Measurements from ENCODE around the gene IDI2. TPM values are rescaled to one million over a fixed set of nuclear protein-coding genes. Genes with fewer than 3 reads are reported as not detected.

IDI2 gene
- total and polyA plus RNA-seq, 2 of the 13 experiments (the other 11 are each of a cell fraction or from before 2014, with no cell fraction given): not detected

DNA sequence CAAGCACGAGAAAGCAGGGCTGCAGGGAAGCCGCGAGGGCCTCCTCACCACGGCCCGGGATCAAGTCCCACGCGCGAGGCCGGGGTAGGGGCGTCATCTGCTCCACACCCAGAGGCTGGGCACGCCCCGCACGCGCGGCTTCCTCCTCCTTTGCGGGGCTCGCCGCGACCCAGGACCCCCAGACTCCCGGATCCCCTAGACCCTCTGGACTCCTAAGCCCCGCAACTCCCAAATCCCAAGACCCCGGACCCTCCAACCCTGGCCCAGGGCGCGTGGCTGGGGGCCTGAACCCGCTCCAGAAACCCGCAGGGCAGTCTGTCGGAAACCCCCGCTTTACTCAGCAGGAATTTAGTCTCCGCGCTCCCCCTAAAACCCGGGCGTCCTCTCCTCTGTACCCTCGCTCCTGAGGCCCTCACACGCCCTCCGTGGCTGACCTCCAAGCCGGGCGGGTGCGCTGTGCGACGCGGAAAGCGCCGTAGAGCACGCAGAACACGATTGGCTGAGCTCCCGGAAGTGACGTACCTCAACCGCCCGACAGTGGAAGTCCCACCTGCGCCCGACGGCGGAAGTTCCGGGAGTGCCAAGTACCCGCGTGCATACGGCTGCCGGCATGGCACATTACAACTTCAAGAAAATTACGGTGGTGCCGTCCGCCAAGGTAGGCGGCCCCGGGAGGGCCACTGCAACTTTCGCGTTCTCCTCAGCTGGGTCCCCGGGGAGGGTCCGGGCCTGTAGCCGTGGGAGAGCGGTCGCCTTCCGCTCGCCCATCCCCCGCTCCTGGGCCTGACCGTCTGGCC, 37.6 kb downstream of the IDI2 start, which contains the start of gene GTPBP4 (continued):
- TF ChIP-seq, protein P1, sequence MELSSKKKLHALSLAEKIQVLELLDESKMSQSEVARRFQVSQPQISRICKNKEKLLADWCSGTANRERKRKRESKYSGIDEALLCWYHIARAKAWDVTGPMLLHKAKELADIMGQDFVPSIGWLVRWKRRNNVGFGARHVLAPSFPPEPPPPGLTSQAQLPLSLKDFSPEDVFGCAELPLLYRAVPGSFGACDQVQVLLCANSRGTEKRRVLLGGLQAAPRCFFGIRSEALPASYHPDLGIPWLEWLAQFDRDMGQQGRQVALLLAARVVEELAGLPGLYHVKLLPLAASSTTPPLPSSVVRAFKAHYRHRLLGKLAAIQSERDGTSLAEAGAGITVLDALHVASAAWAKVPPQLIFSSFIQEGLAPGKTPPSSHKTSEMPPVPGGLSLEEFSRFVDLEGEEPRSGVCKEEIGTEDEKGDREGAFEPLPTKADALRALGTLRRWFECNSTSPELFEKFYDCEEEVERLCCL (CRISPR knock-in tag; IDR thresholded peaks at IDR 0.05; ENCODE audit: borderline replicate concordance): no peak
- TF ChIP-seq KDM5B (CRISPR knock-in tag; IDR thresholded peaks at IDR 0.05; ENCODE audit: borderline replicate concordance) (peak; percentile 88; the same call in 1 of the 2 replicates), HHEX (CRISPR knock-in tag; IDR thresholded peaks at IDR 0.05) (no peak), ISL2 (CRISPR knock-in tag; IDR thresholded peaks at IDR 0.05) (peak; percentile 70; the same call in 1 of the 2 replicates), PCBP2 (optimal IDR thresholded peaks at IDR 0.05; ENCODE audit: low read depth, low read length, poor library complexity, severe bottlenecking) (peak; percentile 22), ZNF354B (CRISPR knock-in tag; IDR thresholded peaks at IDR 0.05) (0 out of 2 replicates have a peak, but pooled peaks have one; percentile 24), HNRNPLL (IDR thresholded peaks at IDR 0.05; ENCODE audit: low read depth, low read length, poor library complexity, severe bottlenecking) (peak; percentile 88), SRSF1 (optimal IDR thresholded peaks at IDR 0.05; ENCODE audit: low read depth, low read length) (peak; percentile 88), RAD51 (IDR thresholded peaks at IDR 0.05; ENCODE audit: borderline replicate concordance) (no peak), ZNF558 (CRISPR knock-in tag; IDR thresholded peaks at IDR 0.05; ENCODE audit: borderline replicate concordance) (0 out of 2 replicates have a peak, but pooled peaks have one; percentile 40), KLF12 (CRISPR knock-in tag; IDR thresholded peaks at IDR 0.05; ENCODE audit: borderline replicate concordance) (peak; percentile 44; the same call in 1 of the 2 replicates), CREB1 (IDR thresholded peaks at IDR 0.05) (peak; percentile 95), CREB1 (CRISPR knock-in tag; IDR thresholded peaks at IDR 0.05) (peak; percentile 98)
- TF ChIP-seq, protein P2, sequence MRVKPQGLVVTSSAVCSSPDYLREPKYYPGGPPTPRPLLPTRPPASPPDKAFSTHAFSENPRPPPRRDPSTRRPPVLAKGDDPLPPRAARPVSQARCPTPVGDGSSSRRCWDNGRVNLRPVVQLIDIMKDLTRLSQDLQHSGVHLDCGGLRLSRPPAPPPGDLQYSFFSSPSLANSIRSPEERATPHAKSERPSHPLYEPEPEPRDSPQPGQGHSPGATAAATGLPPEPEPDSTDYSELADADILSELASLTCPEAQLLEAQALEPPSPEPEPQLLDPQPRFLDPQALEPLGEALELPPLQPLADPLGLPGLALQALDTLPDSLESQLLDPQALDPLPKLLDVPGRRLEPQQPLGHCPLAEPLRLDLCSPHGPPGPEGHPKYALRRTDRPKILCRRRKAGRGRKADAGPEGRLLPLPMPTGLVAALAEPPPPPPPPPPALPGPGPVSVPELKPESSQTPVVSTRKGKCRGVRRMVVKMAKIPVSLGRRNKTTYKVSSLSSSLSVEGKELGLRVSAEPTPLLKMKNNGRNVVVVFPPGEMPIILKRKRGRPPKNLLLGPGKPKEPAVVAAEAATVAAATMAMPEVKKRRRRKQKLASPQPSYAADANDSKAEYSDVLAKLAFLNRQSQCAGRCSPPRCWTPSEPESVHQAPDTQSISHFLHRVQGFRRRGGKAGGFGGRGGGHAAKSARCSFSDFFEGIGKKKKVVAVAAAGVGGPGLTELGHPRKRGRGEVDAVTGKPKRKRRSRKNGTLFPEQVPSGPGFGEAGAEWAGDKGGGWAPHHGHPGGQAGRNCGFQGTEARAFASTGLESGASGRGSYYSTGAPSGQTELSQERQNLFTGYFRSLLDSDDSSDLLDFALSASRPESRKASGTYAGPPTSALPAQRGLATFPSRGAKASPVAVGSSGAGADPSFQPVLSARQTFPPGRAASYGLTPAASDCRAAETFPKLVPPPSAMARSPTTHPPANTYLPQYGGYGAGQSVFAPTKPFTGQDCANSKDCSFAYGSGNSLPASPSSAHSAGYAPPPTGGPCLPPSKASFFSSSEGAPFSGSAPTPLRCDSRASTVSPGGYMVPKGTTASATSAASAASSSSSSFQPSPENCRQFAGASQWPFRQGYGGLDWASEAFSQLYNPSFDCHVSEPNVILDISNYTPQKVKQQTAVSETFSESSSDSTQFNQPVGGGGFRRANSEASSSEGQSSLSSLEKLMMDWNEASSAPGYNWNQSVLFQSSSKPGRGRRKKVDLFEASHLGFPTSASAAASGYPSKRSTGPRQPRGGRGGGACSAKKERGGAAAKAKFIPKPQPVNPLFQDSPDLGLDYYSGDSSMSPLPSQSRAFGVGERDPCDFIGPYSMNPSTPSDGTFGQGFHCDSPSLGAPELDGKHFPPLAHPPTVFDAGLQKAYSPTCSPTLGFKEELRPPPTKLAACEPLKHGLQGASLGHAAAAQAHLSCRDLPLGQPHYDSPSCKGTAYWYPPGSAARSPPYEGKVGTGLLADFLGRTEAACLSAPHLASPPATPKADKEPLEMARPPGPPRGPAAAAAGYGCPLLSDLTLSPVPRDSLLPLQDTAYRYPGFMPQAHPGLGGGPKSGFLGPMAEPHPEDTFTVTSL (CRISPR knock-in tag; IDR thresholded peaks at IDR 0.05; ENCODE audit: borderline replicate concordance): no peak
- TF ChIP-seq, protein P3, sequence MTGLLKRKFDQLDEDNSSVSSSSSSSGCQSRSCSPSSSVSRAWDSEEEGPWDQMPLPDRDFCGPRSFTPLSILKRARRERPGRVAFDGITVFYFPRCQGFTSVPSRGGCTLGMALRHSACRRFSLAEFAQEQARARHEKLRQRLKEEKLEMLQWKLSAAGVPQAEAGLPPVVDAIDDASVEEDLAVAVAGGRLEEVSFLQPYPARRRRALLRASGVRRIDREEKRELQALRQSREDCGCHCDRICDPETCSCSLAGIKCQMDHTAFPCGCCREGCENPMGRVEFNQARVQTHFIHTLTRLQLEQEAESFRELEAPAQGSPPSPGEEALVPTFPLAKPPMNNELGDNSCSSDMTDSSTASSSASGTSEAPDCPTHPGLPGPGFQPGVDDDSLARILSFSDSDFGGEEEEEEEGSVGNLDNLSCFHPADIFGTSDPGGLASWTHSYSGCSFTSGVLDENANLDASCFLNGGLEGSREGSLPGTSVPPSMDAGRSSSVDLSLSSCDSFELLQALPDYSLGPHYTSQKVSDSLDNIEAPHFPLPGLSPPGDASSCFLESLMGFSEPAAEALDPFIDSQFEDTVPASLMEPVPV (CRISPR knock-in tag; IDR thresholded peaks at IDR 0.05): no peak
- TF ChIP-seq, protein P4, sequence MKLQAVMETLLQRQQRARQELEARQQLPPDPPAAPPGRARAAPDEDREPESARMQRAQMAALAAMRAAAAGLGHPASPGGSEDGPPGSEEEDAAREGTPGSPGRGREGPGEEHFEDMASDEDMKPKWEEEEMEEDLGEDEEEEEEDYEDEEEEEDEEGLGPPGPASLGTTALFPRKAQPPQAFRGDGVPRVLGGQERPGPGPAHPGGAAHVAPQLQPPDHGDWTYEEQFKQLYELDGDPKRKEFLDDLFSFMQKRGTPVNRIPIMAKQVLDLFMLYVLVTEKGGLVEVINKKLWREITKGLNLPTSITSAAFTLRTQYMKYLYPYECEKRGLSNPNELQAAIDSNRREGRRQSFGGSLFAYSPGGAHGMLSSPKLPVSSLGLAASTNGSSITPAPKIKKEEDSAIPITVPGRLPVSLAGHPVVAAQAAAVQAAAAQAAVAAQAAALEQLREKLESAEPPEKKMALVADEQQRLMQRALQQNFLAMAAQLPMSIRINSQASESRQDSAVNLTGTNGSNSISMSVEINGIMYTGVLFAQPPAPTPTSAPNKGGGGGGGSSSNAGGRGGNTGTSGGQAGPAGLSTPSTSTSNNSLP (IDR thresholded peaks at IDR 0.05; ENCODE audit: low read depth, low read length): no peak
- TF ChIP-seq, protein P5, sequence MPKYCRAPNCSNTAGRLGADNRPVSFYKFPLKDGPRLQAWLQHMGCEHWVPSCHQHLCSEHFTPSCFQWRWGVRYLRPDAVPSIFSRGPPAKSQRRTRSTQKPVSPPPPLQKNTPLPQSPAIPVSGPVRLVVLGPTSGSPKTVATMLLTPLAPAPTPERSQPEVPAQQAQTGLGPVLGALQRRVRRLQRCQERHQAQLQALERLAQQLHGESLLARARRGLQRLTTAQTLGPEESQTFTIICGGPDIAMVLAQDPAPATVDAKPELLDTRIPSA (CRISPR knock-in tag; IDR thresholded peaks at IDR 0.05; ENCODE audit: borderline replicate concordance): 0 out of 2 replicates have a peak, but pooled peaks have one; percentile 20
